GM12874 (cell line): ENCODE measurements around the gene CACNB3.

Experiments
- CTCF ChIP-seq: IDR thresholded peaks from 2 replicates; pipeline ENCODE4 v1.5.1; 2011; ENCODE audit warnings: low read depth, mild to moderate bottlenecking, control low read depth, low read length, moderate library complexity; ENCODE audit not compliant: insufficient read depth

The CACNB3 gene

GRCh38 chr12:48775991-48776649, 42.2 kb upstream of the CACNB3 start:
- TF ChIP-seq CTCF = no peak

DNA sequence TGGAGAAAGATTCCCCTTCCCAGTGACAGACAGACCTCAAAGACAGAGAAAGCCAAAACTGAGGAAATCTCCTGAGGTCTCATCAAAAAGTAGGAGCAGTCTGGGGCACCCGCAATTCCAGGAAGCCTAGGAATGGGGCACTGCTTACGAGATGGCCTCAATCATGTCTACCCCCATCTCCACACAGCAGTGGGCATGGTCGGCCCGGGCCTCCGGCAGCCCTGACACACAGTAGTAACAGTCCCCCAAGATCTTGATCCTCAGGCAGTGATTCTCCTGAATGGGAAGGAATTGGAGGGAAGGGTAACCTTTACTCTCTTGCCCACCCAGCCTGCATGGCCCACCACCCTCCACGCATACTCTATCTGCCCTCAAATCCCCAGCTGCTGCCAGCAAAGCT, 41.3 kb upstream of the CACNB3 start:
- TF ChIP-seq CTCF = no peak

DNA sequence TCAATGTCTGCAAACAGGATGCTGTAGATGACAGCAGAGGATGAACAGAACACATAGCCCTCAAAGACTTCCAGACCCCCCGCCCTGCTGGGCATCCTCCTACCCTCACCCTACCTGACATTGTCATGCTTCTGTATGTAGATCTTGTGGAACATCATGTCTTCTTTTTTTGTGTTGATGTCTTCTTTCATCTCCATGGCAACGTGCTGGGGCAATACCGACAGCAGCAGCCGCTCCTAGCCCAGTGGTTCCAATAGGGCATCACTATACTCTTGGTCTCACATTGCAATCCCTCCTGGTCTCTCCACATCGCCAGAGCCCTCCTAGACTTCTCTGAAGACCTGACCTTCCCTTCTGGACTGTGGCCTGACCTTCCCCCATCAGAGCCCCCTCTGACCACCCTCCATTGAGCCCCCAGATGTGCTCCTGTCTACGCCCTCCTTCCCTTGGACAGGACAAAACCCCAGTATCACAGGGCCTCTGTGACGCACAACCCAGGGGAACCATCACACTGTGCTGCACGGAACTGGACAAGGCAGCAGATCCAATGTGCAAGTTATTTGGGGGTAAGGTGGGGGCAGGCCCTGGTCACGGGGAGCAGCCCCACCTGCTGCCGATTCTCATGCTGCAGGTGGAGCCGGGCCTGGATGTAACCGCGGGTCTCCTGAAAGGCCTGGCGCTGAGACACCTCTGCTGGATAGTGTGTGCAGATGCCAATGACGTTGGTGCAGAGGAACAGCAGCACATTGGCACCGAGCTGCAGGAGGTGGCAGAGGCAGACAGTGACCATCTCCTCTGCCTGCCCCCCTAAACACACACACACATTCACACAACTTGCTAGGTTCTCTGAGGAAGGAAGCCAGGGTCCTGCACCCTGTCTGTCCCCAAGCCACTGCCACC, 40.5 kb upstream of the CACNB3 start:
- TF ChIP-seq CTCF = no peak

DNA sequence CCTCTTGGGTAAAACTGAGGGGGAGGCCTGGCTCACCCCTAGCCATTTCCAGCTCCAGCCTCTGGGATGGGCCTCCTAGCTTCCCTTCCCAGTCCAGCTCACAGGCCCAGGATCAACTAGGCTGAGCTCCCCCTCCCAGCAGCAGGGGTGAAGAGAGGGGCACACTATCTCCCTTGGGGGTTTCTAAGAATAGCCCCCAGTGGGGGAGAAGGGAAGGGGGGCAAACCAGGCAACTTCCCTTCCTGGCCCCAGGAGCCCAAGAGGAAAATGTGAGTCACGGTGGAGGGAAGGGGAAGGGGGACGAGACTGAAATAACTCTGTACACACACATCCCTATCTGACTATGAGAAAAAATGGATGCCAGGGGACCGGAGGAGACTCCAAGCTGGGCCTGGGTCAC, 38.4 kb upstream of the CACNB3 start:
- no peak for TF ChIP-seq CTCF

DNA sequence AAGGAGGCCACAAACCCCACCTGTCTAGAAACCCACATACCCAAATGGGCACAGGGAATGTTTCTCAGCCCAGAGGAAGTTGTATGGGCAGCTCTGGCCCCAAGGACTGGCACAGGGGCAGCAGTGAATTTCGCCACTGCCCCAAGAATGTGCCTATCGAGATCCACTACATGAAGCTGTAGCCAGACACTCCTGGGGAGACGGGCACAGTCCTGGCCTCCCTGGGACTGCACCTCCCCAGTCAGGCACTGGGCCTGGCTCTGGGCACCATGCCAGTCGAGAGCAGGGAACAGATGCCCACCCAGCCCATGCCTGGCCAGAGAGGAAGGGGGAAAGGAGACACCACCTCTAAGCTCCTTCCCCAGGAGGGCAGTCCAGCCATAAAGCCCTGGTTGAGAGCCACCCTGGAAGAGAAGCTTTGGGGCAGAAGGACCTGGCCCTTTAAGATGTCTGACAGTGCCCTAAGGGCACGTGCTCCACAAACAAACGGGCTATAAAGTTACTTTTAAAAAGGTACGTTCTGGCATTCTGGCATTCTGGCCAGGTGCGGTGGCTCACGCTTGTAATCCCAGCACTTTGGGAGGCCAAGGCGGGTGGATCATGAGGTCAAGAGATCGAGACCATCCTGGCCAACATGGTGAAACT, 37.8 kb upstream of the CACNB3 start:
- no peak for TF ChIP-seq CTCF

GRCh38 chr12:48781750-48782456, 36.4 kb upstream of the CACNB3 start:
- no peak for TF ChIP-seq CTCF
